ENCODE data around the gene KCNQ1. TPM values are rescaled to one million over a fixed set of nuclear protein-coding genes. Genes with fewer than 3 reads are reported as not detected.

KCNQ1 gene
- total and polyA plus RNA-seq, 7 experiments from 2014 or later: 14.7 to 46.4 (median 36.9) TPM

DNA sequence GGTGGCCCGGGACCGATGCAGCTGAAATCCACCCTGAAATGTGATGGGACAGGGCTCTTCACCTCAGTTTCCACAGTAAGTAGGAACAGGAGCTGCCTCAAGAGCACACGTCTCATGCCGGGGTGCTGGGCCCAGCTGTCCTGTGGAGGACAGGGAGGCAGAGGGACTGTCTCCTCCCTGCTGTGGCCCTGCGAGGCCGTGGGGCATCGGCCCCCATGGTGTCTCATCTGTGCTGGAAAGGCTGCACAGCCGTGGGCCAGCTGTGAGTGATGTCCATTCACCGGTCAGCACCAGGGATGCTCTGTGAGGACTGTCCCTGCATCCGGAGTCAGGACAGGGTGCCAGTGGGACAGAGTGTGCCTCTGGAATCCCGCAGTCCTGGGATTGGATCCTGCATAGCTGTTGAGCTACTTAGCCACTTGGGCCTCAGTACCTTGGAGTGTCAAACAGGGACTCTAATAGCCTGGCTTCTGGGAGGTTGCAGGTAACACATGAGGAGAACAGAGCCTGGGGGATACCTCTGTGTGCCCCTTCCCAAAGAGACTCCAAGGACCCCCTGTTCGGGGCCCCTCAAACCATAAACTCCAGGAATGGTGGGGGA lies 17.0 kb upstream of the KCNQ1 start:
- Histone ChIP-seq H3K9me3 (ENCODE audit: control insufficient read depth in 2 of 3, low read length in 3 of 3) (no peaks in the 10 kb centered on the region), H3K27me3 (ENCODE audit: control insufficient read depth in 2 of 2, insufficient read depth in 2 of 2, low read length in 2 of 2) (no peaks in the 10 kb centered on the region), H3K4me3 (ENCODE audit: low read length) (no peak overlapping the region), H3K4me1 (ENCODE audit: control insufficient read depth in 2 of 2, insufficient read depth in 2 of 2, low read length in 2 of 2) (no peaks in the 10 kb centered on the region), H3K36me3 (ENCODE audit: control insufficient read depth in 2 of 3, insufficient read depth in 3 of 3, low read length in 3 of 3) (no peaks in the 10 kb centered on the region), H3K27ac (ENCODE audit: low read depth, low read length) (no peak overlapping the region)
- no peak overlapping the region for H3K4me3 Mint-ChIP-seq
- H3K36me3 Mint-ChIP-seq: no peaks in the 10 kb centered on the region
- H3K27me3 Mint-ChIP-seq: no peaks in the 10 kb centered on the region
- ATAC-seq: no peak
- DNase-seq: no peak
- peaks cover 0 to 4% (median 0%) of the 10 kb centered on the region in 7 donors for H3K4me1 Mint-ChIP-seq
- peak overlapping the region in 1 of 9 donors; percentile 20 for H3K27ac Mint-ChIP-seq
- intact Hi-C loops (cut with micrococcal nuclease): loop anchor here (1.0 to 5.0 kb wide), 7 partner anchors 39 to 789 kb away; partner anchors contain the start of gene MRGPRG (in 1 of the 2)
- POLR2A ChIA-PET: interaction anchor here (0.6 to 2.5 kb wide), 2 partner anchors 103 to 241 kb away, joined by 3 to 8 read pairs; no protein-coding TSS in a partner anchor
- H3K9me3 Mint-ChIP-seq: no peaks in the 10 kb centered on the region
- CTCF ChIA-PET: interaction anchor here (0.6 to 4.9 kb wide), 6 partner anchors 82 to 672 kb away, joined by 3 to 77 read pairs (median 4); no protein-coding TSS in a partner anchor

DNA sequence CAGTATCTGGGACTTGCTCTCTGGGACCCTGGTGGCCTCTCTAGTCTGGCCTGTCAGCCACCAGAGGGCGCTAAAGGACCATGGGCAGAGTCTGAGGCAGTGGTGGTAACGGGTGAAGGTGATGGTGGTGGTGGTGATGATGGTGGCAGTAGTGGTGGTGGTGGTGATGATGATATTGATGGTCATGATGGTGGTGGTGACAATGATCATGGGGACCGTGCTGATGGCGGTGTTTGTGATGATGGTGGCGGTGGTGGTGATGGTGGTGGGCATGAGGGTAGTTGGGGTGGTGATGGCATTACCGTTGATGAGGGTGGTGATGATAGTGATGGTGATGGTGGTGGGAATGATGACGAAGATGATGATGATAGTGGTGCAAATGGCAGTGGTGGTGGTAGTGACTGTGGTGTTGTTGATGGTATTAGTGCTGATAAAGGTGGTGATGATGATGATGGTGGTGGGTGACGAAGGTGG lies 16.4 kb upstream of the KCNQ1 start:
- POLR2A ChIA-PET: interaction anchor here (2.5 kb wide), 1 partner anchor 103 kb away, joined by 8 read pairs; no protein-coding TSS in a partner anchor
- intact Hi-C loops (cut with micrococcal nuclease): loop anchor here (1.0 to 5.0 kb wide), 7 partner anchors 38 to 789 kb away; partner anchors contain the start of gene MRGPRG (in 1 of the 2)
- H3K27ac ChIP-seq (ENCODE audit: low read depth, low read length): no peak overlapping the region

DNA sequence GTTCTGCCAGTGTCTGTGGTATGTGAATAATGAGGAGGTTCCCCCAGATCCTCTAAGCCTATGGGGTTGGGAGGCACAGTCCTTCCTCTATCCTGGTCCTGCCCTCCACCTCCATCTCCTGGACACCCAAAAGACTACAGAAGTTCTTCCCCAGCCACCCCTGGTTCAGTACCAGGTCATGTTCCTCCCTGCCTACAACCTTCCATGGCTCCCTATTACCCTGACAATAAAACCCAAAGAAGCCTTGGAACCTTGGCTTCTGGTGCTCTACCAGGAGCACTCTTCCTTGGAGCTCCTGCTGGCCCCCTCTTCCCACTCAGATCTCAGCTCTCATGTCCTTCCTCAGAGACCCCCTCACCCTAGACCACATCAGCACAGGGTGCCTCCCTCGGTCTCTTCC lies 13.4 kb upstream of the KCNQ1 start:
- Histone ChIP-seq H3K36me3 (ENCODE audit: control insufficient read depth in 2 of 3, insufficient read depth in 3 of 3, low read length in 3 of 3) (no peaks in the 10 kb centered on the region), H3K4me1 (ENCODE audit: control insufficient read depth in 2 of 2, insufficient read depth in 2 of 2, low read length in 2 of 2) (no peaks in the 10 kb centered on the region), H3K27ac (ENCODE audit: low read depth, low read length) (no peak overlapping the region), H3K9me3 (ENCODE audit: control insufficient read depth in 2 of 3, low read length in 3 of 3) (no peaks in the 10 kb centered on the region), H3K4me3 (ENCODE audit: low read length) (no peak overlapping the region), H3K27me3 (ENCODE audit: control insufficient read depth in 2 of 2, insufficient read depth in 2 of 2, low read length in 2 of 2) (no peaks in the 10 kb centered on the region)
- Mint-ChIP-seq H3K4me1 (peaks cover 0 to 4% (median 0%) of the 10 kb centered on the region in 7 donors), H3K9me3 (no peaks in the 10 kb centered on the region), H3K4me3 (no peak overlapping the region), H3K27ac (peak overlapping the region in 1 of 9 donors; percentile 21), H3K27me3 (no peaks in the 10 kb centered on the region), H3K36me3 (no peaks in the 10 kb centered on the region)
- intact Hi-C loops (cut with micrococcal nuclease): no loop called here
- POLR2A ChIA-PET: interaction anchor here (0.6 kb wide), 1 partner anchor 35 kb away, joined by 3 read pairs; no protein-coding TSS in a partner anchor
- CTCF ChIA-PET: interaction anchor here (2.7 kb wide), 1 partner anchor 100 kb away, joined by 15 read pairs; no protein-coding TSS in a partner anchor
- no peak for ATAC-seq
- DNase-seq: no peak

More for the DNA sequence above, 16.4 kb upstream of the KCNQ1 start:
- ATAC-seq (peak; percentile 87), DNase-seq (peak; percentile 67 to 85 (median 79))
- no peaks in the 10 kb centered on the region for H3K36me3 Mint-ChIP-seq
- H3K9me3 Mint-ChIP-seq: no peaks in the 10 kb centered on the region
- no peaks in the 10 kb centered on the region for H3K9me3 ChIP-seq (ENCODE audit: control insufficient read depth in 2 of 3, low read length in 3 of 3)
- CTCF ChIA-PET: interaction anchor here (0.6 to 4.9 kb wide), 4 partner anchors 104 to 671 kb away, joined by 3 to 77 read pairs (median 4); no protein-coding TSS in a partner anchor
- H3K4me3 ChIP-seq (ENCODE audit: low read length): no peak overlapping the region
- H3K4me1 Mint-ChIP-seq: peaks cover 0 to 4% (median 0%) of the 10 kb centered on the region in 7 donors
- H3K4me1 ChIP-seq (ENCODE audit: control insufficient read depth in 2 of 2, insufficient read depth in 2 of 2, low read length in 2 of 2): no peaks in the 10 kb centered on the region
- H3K27me3 Mint-ChIP-seq: no peaks in the 10 kb centered on the region
- no peaks in the 10 kb centered on the region for H3K36me3 ChIP-seq (ENCODE audit: control insufficient read depth in 2 of 3, insufficient read depth in 3 of 3, low read length in 3 of 3)
- H3K4me3 Mint-ChIP-seq: no peak overlapping the region
- H3K27me3 ChIP-seq (ENCODE audit: control insufficient read depth in 2 of 2, insufficient read depth in 2 of 2, low read length in 2 of 2): no peaks in the 10 kb centered on the region
- no peak overlapping the region for H3K27ac Mint-ChIP-seq

DNA sequence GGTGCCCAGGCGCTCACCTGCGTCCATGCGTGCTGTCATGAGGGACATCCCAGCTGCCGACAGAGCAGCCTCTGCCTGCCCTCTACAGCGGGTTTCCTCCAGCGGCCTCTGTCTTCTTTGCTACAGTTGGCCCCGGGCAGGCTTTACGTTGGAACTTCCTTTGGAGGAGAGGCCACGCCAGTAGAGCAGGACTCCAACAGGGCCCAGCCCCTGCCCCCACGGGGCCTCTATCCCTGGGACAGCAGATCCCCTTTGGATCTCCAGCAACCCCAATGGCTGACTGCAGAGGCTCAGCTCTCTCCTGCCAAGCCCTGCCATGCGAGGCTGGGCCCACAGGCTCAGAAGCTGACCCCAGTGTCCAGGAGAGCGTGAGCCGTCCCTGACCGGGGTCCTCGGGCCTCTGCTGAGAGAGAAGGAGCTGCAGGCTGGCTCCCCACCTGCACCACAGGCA lies 12.6 kb upstream of the KCNQ1 start:
- Histone ChIP-seq H3K4me3 (ENCODE audit: low read length) (no peak overlapping the region), H3K36me3 (ENCODE audit: control insufficient read depth in 2 of 3, insufficient read depth in 3 of 3, low read length in 3 of 3) (no peaks in the 10 kb centered on the region), H3K9me3 (ENCODE audit: control insufficient read depth in 2 of 3, low read length in 3 of 3) (no peaks in the 10 kb centered on the region), H3K27me3 (ENCODE audit: control insufficient read depth in 2 of 2, insufficient read depth in 2 of 2, low read length in 2 of 2) (no peaks in the 10 kb centered on the region), H3K27ac (ENCODE audit: low read depth, low read length) (no peak overlapping the region), H3K4me1 (ENCODE audit: control insufficient read depth in 2 of 2, insufficient read depth in 2 of 2, low read length in 2 of 2) (no peaks in the 10 kb centered on the region)
- Mint-ChIP-seq H3K36me3 (no peaks in the 10 kb centered on the region), H3K4me3 (no peak overlapping the region), H3K27ac (no peak overlapping the region), H3K9me3 (no peaks in the 10 kb centered on the region), H3K27me3 (no peaks in the 10 kb centered on the region), H3K4me1 (peaks cover 0 to 4% (median 0%) of the 10 kb centered on the region in 7 donors)
- DNase-seq (no peak), ATAC-seq (no peak)
- intact Hi-C loops (cut with micrococcal nuclease): no loop called here
- ChIA-PET CTCF (interaction anchor here (2.7 kb wide), 1 partner anchor 100 kb away, joined by 15 read pairs; no protein-coding TSS in a partner anchor), POLR2A (no interaction called here)

DNA sequence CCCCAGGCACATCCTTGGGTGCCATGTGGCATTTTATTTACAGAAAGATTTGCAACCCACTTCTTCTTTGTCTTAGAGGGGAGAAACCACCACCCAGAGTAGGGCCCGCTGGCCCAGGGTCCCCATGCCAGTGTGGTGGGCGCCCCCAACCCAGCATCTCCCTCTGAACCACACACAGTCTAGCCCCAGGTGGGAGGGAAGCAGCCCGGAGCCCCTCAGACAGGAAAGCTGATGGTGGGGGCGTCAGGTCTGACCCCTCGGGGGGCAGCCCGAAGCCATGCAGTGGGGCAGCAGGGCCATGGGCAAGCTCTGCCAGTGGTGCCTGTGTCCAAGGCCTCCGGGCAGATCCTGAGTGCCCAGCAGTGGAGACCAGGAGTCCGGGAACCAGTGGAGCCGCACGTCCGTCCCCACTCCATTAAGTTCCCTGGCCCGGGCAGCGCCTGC lies 12.2 kb upstream of the KCNQ1 start:
- H3K27ac Mint-ChIP-seq: no peak overlapping the region
- ATAC-seq (no peak), DNase-seq (no peak)
- no peak overlapping the region for H3K4me3 ChIP-seq (ENCODE audit: low read length)
- H3K27ac ChIP-seq (ENCODE audit: low read depth, low read length): no peak overlapping the region
- peaks cover 0 to 4% (median 0%) of the 10 kb centered on the region in 7 donors for H3K4me1 Mint-ChIP-seq
- no peaks in the 10 kb centered on the region for H3K36me3 Mint-ChIP-seq
- no peaks in the 10 kb centered on the region for H3K9me3 Mint-ChIP-seq
- H3K36me3 ChIP-seq (ENCODE audit: control insufficient read depth in 2 of 3, insufficient read depth in 3 of 3, low read length in 3 of 3): no peaks in the 10 kb centered on the region
- H3K4me3 Mint-ChIP-seq: no peak overlapping the region
- no peaks in the 10 kb centered on the region for H3K4me1 ChIP-seq (ENCODE audit: control insufficient read depth in 2 of 2, insufficient read depth in 2 of 2, low read length in 2 of 2)
- intact Hi-C loops (cut with micrococcal nuclease): no loop called here
- no peaks in the 10 kb centered on the region for H3K27me3 ChIP-seq (ENCODE audit: control insufficient read depth in 2 of 2, insufficient read depth in 2 of 2, low read length in 2 of 2)
- H3K27me3 Mint-ChIP-seq: peaks cover 0 to 1% (median 0%) of the 10 kb centered on the region in 5 donors
- ChIA-PET POLR2A (no interaction called here), CTCF (interaction anchor here (2.7 kb wide), 1 partner anchor 99 kb away, joined by 15 read pairs; no protein-coding TSS in a partner anchor)
- H3K9me3 ChIP-seq (ENCODE audit: control insufficient read depth in 2 of 3, low read length in 3 of 3): no peaks in the 10 kb centered on the region

DNA sequence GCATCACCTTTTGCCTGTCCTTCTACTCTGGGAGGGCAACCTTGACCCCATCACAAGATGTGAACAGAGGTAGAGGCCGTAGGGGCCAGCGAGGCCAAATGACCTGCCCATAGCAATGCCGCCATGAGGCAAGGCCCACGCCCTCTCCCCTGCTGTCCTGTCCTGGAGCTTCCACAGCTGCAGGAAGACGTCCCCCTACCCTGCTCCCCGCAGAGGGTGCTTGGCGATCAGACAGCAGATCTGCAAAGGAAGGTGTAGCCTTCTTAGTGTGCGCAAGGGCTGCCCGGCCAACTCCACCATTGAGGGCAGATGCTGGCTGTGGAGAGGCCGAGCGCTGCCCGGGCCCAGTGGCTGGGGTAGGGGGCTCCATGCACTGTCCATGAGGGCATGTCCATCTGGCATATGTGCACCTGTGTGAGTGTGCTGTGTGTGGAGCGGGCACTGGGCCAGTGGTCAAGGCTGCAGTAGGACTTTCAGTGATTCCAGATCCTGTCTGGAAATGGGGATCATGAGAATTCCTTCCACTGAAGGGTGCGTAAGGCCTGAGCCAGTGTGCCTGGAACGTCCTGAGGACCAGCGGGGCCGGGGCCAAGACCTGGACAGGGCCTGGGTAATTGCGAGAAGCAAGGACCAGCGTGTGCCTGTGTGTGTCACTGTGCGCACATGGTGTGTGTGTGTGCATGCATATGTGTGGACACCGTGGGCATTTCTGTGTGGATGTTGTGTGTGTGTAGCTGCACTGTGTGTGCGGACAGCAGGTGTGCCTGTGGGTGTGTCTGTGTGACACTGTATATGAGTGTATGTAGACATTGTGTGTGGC lies 11.5 kb upstream of the KCNQ1 start:
- Histone ChIP-seq H3K9me3 (ENCODE audit: control insufficient read depth in 2 of 3, low read length in 3 of 3) (no peaks in the 10 kb centered on the region), H3K27me3 (ENCODE audit: control insufficient read depth in 2 of 2, insufficient read depth in 2 of 2, low read length in 2 of 2) (no peaks in the 10 kb centered on the region), H3K4me1 (ENCODE audit: control insufficient read depth in 2 of 2, insufficient read depth in 2 of 2, low read length in 2 of 2) (no peaks in the 10 kb centered on the region), H3K36me3 (ENCODE audit: control insufficient read depth in 2 of 3, insufficient read depth in 3 of 3, low read length in 3 of 3) (no peaks in the 10 kb centered on the region), H3K27ac (ENCODE audit: low read depth, low read length) (no peak overlapping the region), H3K4me3 (ENCODE audit: low read length) (no peak overlapping the region)
- Mint-ChIP-seq H3K4me1 (peaks cover 0 to 4% (median 0%) of the 10 kb centered on the region in 7 donors), H3K27ac (no peak overlapping the region), H3K9me3 (no peaks in the 10 kb centered on the region), H3K36me3 (no peaks in the 10 kb centered on the region), H3K4me3 (no peak overlapping the region), H3K27me3 (peaks cover 0 to 5% (median 0%) of the 10 kb centered on the region in 5 donors)
- ATAC-seq (no peak), DNase-seq (no peak)
- POLR2A ChIA-PET: no interaction called here
- intact Hi-C loops (cut with micrococcal nuclease): no loop called here
- CTCF ChIA-PET: interaction anchor here (2.7 kb wide), 1 partner anchor 98 kb away, joined by 15 read pairs; no protein-coding TSS in a partner anchor

Measured in naive thymus-derived CD4-positive, alpha-beta T cell (primary cell).